ENCODE measurements around the gene RAB40B. TPM values are rescaled to one million over a fixed set of nuclear protein-coding genes. Genes with fewer than 3 reads are reported as not detected.

The RAB40B gene
- total RNA-seq, 4 donors from 2014 or later: 4.1 to 18.5 (median 11.3) TPM

DNA sequence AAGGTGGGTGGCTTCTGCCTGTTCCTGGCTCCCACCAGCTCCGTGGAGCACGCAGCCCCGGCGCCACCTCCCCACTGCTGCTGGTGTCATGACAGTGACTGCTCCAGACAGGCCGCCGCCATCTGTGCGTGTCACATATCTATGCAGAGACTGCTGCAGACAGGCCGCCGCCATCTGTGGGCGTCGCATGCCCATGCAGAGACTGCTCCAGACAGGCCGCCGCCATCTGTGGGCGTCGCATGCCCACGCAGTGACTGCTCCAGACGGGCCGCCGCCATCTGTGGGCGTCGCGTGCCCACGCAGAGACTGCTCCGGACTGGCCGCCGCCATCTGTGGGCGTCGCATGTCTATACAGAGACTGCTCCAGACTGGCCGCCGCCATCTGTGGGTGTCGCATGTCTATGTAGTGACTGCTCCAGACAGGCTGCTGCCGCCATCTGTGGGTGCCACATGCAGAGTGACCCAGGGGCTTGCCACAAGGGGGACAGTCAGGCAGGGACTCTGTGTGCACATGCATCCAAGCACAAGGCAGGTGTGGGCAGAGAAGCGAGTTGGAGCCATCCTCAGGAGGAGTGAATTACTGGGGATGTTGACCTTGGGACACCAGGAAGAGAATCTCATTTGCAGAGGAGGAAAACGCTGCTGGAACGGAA is 14.7 kb upstream of the RAB40B start:
- H3K4me1 ChIP-seq: peaks cover 0 to 6% of the 10 kb centered on the region in 2 donors
- TF ChIP-seq POLR2A (IDR thresholded peaks at IDR 0.05) (no peak), CTCF (IDR thresholded peaks at IDR 0.05) (no peak)
- H3K27me3 ChIP-seq: no peaks in the 10 kb centered on the region
- H3K9me3 ChIP-seq: no peaks in the 10 kb centered on the region
- intact Hi-C loops (cut with DNase I; ENCODE audit: low total_unique reads): no loop called here
- no peak for DNase-seq
- no peak overlapping the region for H3K27ac ChIP-seq
- H3K36me3 ChIP-seq: no peaks in the 10 kb centered on the region
- H3K4me3 ChIP-seq: no peak overlapping the region

DNA sequence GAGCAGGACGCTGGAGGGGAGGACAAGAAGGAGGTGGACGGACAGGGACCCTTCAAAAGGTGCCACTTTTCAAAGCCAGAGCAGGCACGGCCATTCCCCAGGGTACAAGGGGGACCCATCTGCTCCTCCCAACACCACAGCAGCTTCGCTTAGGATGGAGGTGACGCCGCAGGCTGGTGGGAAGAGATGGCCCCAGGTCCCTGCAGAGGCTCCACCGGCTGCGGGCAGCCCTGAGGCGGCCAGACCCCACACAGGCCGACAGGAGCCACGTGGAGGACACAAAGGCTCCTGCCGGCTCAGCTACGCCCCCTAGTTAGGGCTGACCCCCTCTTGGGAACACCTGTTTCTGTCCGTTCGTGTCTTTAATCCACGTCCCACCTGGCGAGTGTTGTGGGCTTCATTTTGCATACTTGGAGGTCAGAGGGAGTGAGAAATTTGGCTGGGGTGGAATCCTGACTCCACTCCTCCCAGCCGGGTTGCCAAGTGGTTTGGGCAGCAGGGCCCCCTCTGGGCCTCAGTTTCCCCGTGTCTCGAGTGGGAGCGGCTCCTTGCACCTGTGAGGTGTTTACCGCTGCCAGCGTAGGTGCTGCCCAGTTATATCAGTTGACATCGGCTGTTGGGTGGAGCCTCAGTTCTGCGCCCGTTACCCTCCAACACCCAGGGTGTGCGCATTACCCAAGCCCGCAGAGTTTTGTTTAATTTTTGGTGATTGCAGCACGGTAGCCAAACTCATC is 12.2 kb upstream of the RAB40B start:
- H3K9me3 ChIP-seq: no peaks in the 10 kb centered on the region
- DNase-seq: no peak
- intact Hi-C loops (cut with DNase I; ENCODE audit: low total_unique reads): no loop called here
- H3K36me3 ChIP-seq: no peaks in the 10 kb centered on the region
- H3K27ac ChIP-seq: no peak overlapping the region
- no peaks in the 10 kb centered on the region for H3K27me3 ChIP-seq
- H3K4me3 ChIP-seq: no peak overlapping the region
- no peak for TF ChIP-seq POLR2A (IDR thresholded peaks at IDR 0.05)
- no peak for TF ChIP-seq CTCF (IDR thresholded peaks at IDR 0.05)
- no peaks in the 10 kb centered on the region for H3K4me1 ChIP-seq

DNA sequence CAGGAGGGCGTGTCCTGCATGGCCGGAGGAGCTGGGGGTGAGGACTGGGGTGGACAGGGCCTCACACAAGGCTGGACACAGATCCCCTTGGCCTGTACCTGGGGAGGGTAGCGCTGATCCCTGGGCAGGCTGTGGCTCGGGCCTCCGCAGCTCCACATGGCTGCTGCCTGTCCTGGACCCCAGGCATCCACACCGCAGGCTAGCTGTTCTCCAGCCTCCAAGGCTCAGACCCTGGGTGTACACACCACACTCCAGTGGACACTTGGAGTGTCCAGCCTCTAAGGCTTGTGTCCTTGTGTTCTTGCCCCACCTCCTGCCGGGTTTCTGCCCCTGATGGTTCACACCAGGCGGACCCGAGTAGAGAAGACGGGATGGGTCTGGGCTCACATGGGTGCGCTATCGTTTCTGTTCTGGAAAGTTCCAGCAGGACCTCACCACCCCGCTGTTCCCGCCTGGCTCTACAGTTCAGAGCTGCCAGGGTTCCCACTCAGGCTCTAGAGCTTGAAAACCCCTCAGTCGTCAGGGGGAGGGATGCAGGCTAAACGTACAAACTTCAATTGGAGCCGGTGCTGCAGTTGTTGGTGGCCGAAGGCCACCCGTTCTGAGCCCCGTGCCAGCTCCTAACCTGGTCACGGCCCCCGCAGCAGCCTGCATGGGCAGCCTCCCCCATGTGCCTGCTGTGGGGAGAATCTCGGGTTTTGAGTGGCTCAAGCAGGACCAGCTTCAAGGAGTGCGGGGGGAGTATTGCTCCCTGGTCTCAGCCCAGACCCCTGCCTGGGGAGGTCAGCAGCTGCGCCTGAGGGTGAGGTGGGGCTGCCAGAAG is 11.4 kb upstream of the RAB40B start:
- H3K4me3 ChIP-seq: no peak overlapping the region
- H3K27me3 ChIP-seq: no peaks in the 10 kb centered on the region
- no peaks in the 10 kb centered on the region for H3K4me1 ChIP-seq
- H3K36me3 ChIP-seq: no peaks in the 10 kb centered on the region
- DNase-seq: no peak
- intact Hi-C loops (cut with DNase I; ENCODE audit: low total_unique reads): no loop called here
- no peaks in the 10 kb centered on the region for H3K9me3 ChIP-seq
- TF ChIP-seq POLR2A (IDR thresholded peaks at IDR 0.05): no peak
- no peak for TF ChIP-seq CTCF (IDR thresholded peaks at IDR 0.05)
- H3K27ac ChIP-seq: no peak overlapping the region

- Histone ChIP-seq H3K36me3 (no peaks in the 10 kb centered on the region), H3K4me3 (no peak overlapping the region), H3K27me3 (no peaks in the 10 kb centered on the region), H3K9me3 (no peaks in the 10 kb centered on the region), H3K4me1 (no peaks in the 10 kb centered on the region), H3K27ac (no peak overlapping the region)
- intact Hi-C loops (cut with DNase I; ENCODE audit: low total_unique reads): no loop called here
- DNase-seq: no peak
- no peak for TF ChIP-seq CTCF (IDR thresholded peaks at IDR 0.05)
- no peak for TF ChIP-seq POLR2A (IDR thresholded peaks at IDR 0.05)
Observed at GRCh38 chr17:82709024-82709675, 10.7 kb upstream of the RAB40B start.

All from uterus (tissue), 4 donors.